Measurements from ENCODE around the gene DAZAP2.

DNA sequence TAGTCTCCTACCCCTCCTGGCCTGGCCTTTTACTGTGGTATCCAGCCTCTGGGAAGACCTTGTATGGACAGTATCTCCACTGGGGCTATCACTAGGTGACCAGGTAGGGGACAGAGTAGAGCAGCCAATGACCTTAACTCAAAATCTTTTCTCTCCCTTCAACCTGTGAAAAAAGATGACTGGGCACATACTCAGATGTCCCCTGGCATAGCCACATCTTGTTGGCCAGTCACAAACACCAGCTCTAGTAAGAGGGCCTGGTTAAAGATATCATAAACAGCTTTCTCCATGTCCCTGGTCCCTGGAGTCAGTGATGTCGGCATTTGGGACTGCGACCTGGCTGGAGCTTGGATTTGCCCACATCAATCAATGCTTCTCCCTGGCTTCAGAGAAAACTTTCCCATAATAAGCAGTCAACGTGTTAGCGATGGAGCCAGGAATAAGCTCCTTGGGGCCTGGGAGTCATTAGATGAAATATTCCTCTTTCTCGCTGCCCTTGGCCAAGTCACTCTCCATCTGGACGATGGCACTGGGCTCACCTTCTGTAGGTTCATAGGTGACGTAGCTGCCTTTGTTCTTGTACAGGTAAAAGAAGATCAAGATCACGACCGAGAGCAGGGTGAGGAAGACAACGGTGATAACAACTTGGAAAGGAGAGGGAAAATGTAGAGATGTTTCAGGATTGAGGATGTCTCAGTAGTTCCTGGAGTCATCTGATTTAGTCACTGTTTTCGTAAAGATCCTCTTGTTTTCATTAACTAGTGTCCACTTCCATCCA lies 7.0 kb downstream of the DAZAP2 start:
- no peak for TF ChIP-seq TARDBP (IDR thresholded peaks at IDR 0.05)
- no peak for TF ChIP-seq ELF4 (IDR thresholded peaks at IDR 0.05)
- TF ChIP-seq HDGF (IDR thresholded peaks at IDR 0.05; ENCODE audit: borderline replicate concordance) = no peak
- TF ChIP-seq SUZ12 (IDR thresholded peaks at IDR 0.05) = no peak
- TF ChIP-seq ZNF384 (IDR thresholded peaks at IDR 0.05) = no peak
- no peak for TF ChIP-seq BHLHE40 (IDR thresholded peaks at IDR 0.05; ENCODE audit: borderline replicate concordance)
- TF ChIP-seq SP1 (IDR thresholded peaks at IDR 0.05) = no peak
- no peak for TF ChIP-seq FOXM1 (IDR thresholded peaks at IDR 0.05; ENCODE audit: borderline replicate concordance)
- TF ChIP-seq NFRKB (IDR thresholded peaks at IDR 0.05) = no peak
- no peak for TF ChIP-seq ARNT (IDR thresholded peaks at IDR 0.05)

Measured in HEK293T (cell line).